ENCODE measurements around the gene ALG12.

DNA sequence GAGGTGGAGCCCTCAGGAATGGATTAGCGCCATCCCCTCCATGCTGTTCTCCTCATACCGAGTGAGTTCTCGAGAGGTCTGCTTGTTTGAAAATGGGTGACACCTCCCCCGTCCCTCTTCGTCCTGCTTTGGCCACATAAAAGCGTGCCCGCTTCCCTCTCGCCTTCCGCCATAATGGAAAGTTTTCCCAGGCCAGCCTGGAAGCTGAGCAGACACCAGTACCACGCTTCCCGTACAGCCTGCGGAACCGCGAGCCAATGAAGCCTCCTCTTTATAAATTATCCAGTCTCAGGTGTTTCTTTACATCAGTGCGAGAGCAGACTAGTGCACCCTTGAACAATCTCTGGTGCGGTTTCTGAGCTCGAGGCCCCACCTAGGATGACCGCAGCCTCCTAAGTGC is 12.8 kb downstream of the ALG12 start:
- TF ChIP-seq, protein P1, sequence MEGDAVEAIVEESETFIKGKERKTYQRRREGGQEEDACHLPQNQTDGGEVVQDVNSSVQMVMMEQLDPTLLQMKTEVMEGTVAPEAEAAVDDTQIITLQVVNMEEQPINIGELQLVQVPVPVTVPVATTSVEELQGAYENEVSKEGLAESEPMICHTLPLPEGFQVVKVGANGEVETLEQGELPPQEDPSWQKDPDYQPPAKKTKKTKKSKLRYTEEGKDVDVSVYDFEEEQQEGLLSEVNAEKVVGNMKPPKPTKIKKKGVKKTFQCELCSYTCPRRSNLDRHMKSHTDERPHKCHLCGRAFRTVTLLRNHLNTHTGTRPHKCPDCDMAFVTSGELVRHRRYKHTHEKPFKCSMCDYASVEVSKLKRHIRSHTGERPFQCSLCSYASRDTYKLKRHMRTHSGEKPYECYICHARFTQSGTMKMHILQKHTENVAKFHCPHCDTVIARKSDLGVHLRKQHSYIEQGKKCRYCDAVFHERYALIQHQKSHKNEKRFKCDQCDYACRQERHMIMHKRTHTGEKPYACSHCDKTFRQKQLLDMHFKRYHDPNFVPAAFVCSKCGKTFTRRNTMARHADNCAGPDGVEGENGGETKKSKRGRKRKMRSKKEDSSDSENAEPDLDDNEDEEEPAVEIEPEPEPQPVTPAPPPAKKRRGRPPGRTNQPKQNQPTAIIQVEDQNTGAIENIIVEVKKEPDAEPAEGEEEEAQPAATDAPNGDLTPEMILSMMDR (IDR thresholded peaks at IDR 0.05): no peak
- TF ChIP-seq POLR2A (IDR thresholded peaks at IDR 0.05): no peak
